KBM-7 (cell line): ENCODE results near the gene ACBD4.

Source experiments
- DNase-seq: peaks from one replicate; pipeline ENCODE4 v3.0.0-alpha.2; 2015
- in situ Hi-C: fragments of 300-500 bp; cut with MboI; formaldehyde crosslinking; loops from 2 replicates; pipeline ENCODE4 v1.14.3; 2020; ENCODE audit warnings: low sequenced_read_pairs, low pct_unique_long_range_greater_than_20kb, mixed read lengths

ACBD4 gene

GRCh38 chr17:45168991-45169752 lies 33.7 kb downstream of the ACBD4 start:
- in situ Hi-C loops, result no loop called here

GRCh38 chr17:45170280-45170930 lies 34.9 kb downstream of the ACBD4 start:
- in situ Hi-C loops, result no loop called here
- DNase-seq, result no peak

More at GRCh38 chr17:45168991-45169752, 33.7 kb downstream of the ACBD4 start:
- DNase-seq, result no peak

DNA sequence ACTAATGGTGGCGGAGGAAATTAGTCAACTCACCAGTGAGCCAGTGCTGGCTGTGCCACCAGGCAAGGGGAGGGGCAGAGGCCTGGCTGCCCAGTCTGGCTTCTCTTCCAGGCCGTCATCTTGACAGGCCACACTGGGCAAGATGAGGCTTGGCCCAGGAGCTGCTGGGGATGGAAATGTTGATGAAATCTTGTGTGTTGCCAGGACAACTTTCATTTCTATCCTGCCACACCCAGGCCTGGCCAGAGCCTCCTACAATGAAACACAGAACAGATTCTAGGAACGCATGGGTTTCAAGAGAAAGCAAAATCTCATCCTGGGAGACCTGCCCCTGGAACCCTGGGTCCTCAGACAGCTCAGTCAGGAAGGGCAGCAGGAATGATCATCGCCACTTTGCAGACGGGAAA lies 35.4 kb downstream of the ACBD4 start:
- in situ Hi-C loops, result no loop called here
- DNase-seq, result no peak

- in situ Hi-C loops, result no loop called here
- no peak for DNase-seq
Measured at GRCh38 chr17:45171338-45172231, 36.1 kb downstream of the ACBD4 start.

DNA sequence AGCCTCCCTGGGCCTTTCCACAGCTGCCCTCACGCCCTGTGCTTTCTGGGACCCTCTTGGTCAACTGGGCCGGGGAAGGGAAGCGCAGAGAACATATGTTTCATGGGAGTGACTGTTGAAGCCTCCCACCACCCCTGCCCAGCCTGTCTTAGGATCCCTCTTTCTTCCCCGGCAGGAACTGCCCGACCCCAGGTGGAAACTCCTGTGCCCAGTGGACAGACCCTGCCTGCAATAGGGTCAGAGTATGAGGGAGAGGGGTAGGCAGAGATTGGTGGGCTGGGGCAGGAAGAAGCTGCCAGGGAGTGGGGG lies 36.7 kb downstream of the ACBD4 start:
- in situ Hi-C loops, result no loop called here
- no peak for DNase-seq

DNA sequence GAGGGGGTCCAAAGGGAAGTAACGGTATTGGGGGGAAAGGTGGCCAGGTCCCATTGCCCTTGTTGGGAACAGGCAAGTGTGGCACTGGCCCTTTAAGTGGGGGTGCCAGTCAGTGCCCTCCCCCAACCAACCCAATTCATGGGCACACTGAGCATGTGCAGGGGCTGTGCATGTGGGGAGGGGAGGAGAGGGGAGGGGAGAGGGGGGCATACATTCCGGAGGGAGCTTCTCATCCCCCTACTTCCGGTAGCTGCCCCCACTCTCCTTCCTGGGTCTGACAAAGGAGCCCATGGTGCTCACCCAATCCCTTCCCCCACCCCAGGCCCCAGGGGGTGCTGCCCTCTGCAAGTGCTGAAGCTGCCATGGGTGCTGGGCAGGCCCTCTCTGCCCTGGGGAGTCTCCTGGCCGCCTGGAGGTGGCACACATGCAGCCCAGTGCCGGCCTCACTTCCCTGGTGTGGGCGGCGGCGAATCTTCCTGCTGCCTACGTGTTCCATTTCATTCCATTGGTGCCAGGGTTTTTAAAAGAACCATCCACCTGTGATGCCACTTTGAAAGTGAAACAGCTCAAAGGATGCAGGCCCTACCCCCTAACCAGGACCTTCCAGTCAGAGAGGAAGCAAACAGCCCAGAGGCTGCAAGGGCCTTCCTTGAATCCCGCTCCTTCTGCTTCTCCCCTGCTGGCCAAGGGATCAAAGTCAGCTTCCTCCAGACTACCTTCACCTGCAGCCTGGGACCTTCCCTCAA lies 37.2 kb downstream of the ACBD4 start:
- in situ Hi-C loops, result no loop called here
- no peak for DNase-seq

DNA sequence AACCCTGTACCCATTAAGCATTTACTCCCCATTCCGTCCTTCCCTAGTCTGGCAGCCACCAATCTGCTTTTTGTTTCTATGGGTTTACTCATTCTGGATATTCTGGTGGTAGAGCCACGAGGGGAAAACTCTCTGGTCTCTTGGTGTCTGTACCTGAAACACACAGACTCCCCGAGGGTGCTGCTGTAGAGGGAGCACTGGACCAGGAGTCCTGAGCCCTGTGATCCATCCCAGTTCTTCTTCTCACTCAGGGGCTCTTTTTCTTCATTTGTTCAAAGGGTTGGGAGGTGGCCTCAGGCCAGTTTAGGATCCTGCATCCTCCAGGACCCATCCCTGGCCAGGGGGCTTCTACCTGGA lies 40.2 kb downstream of the ACBD4 start:
- in situ Hi-C loops, result no loop called here
- no peak for DNase-seq

GRCh38 chr17:45177563-45177962 lies 42.1 kb downstream of the ACBD4 start:
- no peak for DNase-seq
- in situ Hi-C loops, result no loop called here

DNA sequence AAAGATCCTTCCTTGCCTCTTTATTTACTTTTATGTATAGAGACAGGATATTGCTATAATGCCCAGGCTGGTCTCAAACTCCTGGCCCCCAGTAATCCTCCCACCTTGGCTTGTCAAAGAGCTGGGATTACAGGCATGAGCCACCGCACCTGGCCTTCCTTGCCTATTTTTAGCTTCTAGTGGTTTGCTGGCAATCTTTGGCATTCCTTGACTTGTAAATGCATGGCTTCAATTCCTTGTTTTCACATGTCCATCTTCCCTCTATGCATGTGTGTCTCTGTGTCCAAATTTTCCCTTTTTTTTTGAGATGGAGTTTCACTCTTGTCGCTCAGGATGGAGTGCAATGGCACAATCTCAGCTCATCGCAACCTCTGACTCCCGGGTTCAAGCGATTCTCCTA lies 48.7 kb downstream of the ACBD4 start:
- DNase-seq, result no peak
- in situ Hi-C loops, result no loop called here

GRCh38 chr17:45186801-45187354 lies 51.4 kb downstream of the ACBD4 start:
- DNase-seq, result no peak
- in situ Hi-C loops, result no loop called here

- no peak for DNase-seq
- in situ Hi-C loops, result no loop called here
Measured at GRCh38 chr17:45189009-45189408, 53.5 kb downstream of the ACBD4 start.

GRCh38 chr17:45190503-45191255 lies 55.2 kb downstream of the ACBD4 start:
- in situ Hi-C loops, result no loop called here

More at GRCh38 chr17:45190503-45191255, 55.2 kb downstream of the ACBD4 start:
- DNase-seq, result no peak
